Neural cell (in vitro differentiated cells): ENCODE results near the gene MYBPC1. TPM values are rescaled to one million over a fixed set of nuclear protein-coding genes. Genes with fewer than 3 reads are reported as not detected.

Experiments used
- H2AFZ ChIP-seq: fragments of 200-600, 300-800 bp; sonication (generic), shearing (Covaris generic); 2 replicates; pipeline ENCODE4 v1.6.0; 2014; ENCODE audit warnings: low read depth, mild to moderate bottlenecking, antibody characterized with exemption, low read length, moderate library complexity
- H3F3A ChIP-seq: fragments of 200-600 bp; shearing (Covaris generic); 2 replicates; pipeline ENCODE4 v1.6.1; 2016; ENCODE audit warnings: mild to moderate bottlenecking, moderate library complexity, mixed read lengths, antibody characterized with exemption, low read length; ENCODE audit not compliant: insufficient read depth, poor library complexity, severe bottlenecking
- H3K27ac ChIP-seq: fragments of 200-600, 300-800 bp; sonication (generic), shearing (Covaris generic); 2 replicates; pipeline ENCODE4 v1.5.1; 2014; ENCODE audit warnings: mild to moderate bottlenecking, low read length, moderate library complexity
- H3K27me3 ChIP-seq: fragments of 300-800, 200-600 bp; sonication (generic), shearing (Covaris generic); 2 replicates; pipeline ENCODE4 v1.6.0; 2014; ENCODE audit warnings: mild to moderate bottlenecking, low read depth, low read length, moderate library complexity; ENCODE audit not compliant: insufficient read depth
- H3K36me3 ChIP-seq: fragments of 300-800, 200-600 bp; sonication (generic), shearing (Covaris generic); 2 replicates; pipeline ENCODE4 v1.5.1; 2014; ENCODE audit warnings: mild to moderate bottlenecking, antibody characterized with exemption, low read length, moderate library complexity; ENCODE audit not compliant: insufficient read depth
- H3K4me2 ChIP-seq: fragments of 300-800, 200-600 bp; sonication (generic), shearing (Covaris generic); 2 replicates; pipeline ENCODE4 v1.6.0; 2014; ENCODE audit warnings: mild to moderate bottlenecking, low read length
- H3K4me3 ChIP-seq: fragments of 300-800, 200-600 bp; sonication (generic), shearing (Covaris generic); 2 replicates; pipeline ENCODE4 v1.5.1; 2014; ENCODE audit warnings: mild to moderate bottlenecking, low read length, moderate library complexity
- H3K79me2 ChIP-seq: fragments of 200-600 bp; shearing (Covaris generic); replicated peaks from 2 replicates; pipeline ENCODE4 v1.6.0; 2014; ENCODE audit warnings: mild to moderate bottlenecking, low read length, moderate library complexity; ENCODE audit not compliant: insufficient read depth
- H3K9ac ChIP-seq: fragments of 300-800, 200-600 bp; sonication (generic), shearing (Covaris generic); 2 replicates; pipeline ENCODE4 v1.6.1; 2016; ENCODE audit warnings: mild to moderate bottlenecking, low read length, mixed read lengths
- H3K9me2 ChIP-seq: fragments of 200-600 bp; shearing (Covaris generic); 2 replicates; pipeline ENCODE4 v1.6.1; 2016; ENCODE audit warnings: mild to moderate bottlenecking, low read length, mixed read lengths; ENCODE audit not compliant: insufficient read depth
- H3K9me3 ChIP-seq: fragments of 200-600, 300-800 bp; sonication (generic), shearing (Covaris generic); 2 replicates; pipeline ENCODE4 v1.6.1; 2016; ENCODE audit warnings: mild to moderate bottlenecking, mixed run types, low read length, moderate library complexity, mixed read lengths
- H4K20me1 ChIP-seq: fragments of 200-600 bp; shearing (Covaris generic); 2 replicates; pipeline ENCODE4 v1.6.1; 2016; ENCODE audit warnings: mild to moderate bottlenecking, mixed run types; ENCODE audit not compliant: insufficient read depth
- EP300 ChIP-seq: fragments of 450-650 bp; conservative IDR thresholded peaks from 2 replicates; pipeline ENCODE4 v1.6.1; 2014; ENCODE audit warnings: antibody characterized with exemption, mild to moderate bottlenecking, moderate library complexity; ENCODE audit not compliant: poor library complexity, severe bottlenecking
- EZH2 ChIP-seq: fragments of 200-600, 300-800 bp; shearing (Covaris generic), sonication (generic); IDR thresholded peaks from 2 replicates; pipeline ENCODE4 v1.6.1; 2014; ENCODE audit warnings: antibody characterized with exemption, low read length, borderline replicate concordance, mild to moderate bottlenecking; ENCODE audit not compliant: insufficient read depth, poor library complexity, severe bottlenecking
- MXI1 ChIP-seq: fragments of 450-650 bp; conservative IDR thresholded peaks from 2 replicates; pipeline ENCODE4 v1.6.1; 2014; ENCODE audit warnings: antibody characterized with exemption, mild to moderate bottlenecking; ENCODE audit not compliant: poor library complexity, severe bottlenecking
- POLR2AphosphoS5 ChIP-seq: IDR thresholded peaks from 2 replicates; pipeline ENCODE4 v1.6.1; 2012
- RAD21 ChIP-seq: fragments of 450-650 bp; conservative IDR thresholded peaks from 2 replicates; pipeline ENCODE4 v1.6.1; 2014; ENCODE audit warnings: antibody characterized with exemption, mild to moderate bottlenecking, moderate library complexity
- SMC3 ChIP-seq: fragments of 450-650 bp; conservative IDR thresholded peaks from 2 replicates; pipeline ENCODE4 v1.6.1; 2014; ENCODE audit warnings: antibody characterized with exemption, mild to moderate bottlenecking, moderate library complexity; ENCODE audit not compliant: poor library complexity
- TAF1 ChIP-seq: IDR thresholded peaks from 2 replicates; pipeline ENCODE4 v1.6.1; 2012; ENCODE audit warnings: low read depth
- polyA plus RNA-seq: library from polyadenylated mRNA; depleted of rRNA; stranded (reverse); fragments of >200 nt; gene quantifications from 2 replicates; pipeline ENCODE4 v1.2.3, GENCODE V29; 2014
- TF ChIP-seq, protein P1 (sequence below): IDR thresholded peaks from 2 replicates; pipeline ENCODE4 v1.6.1; 2012; ENCODE audit warnings: borderline replicate concordance
- TF ChIP-seq, protein P2 (sequence below): fragments of 450-650 bp; IDR thresholded peaks from 2 replicates; pipeline ENCODE4 v1.5.1; 2014; ENCODE audit warnings: antibody characterized with exemption, mild to moderate bottlenecking, moderate library complexity; ENCODE audit not compliant: poor library complexity, severe bottlenecking

Gene MYBPC1
- polyA plus RNA-seq, 1 donor from 2014 or later: not detected

- Histone ChIP-seq H3K4me2 (no peak overlapping the region), H3K27ac (no peak overlapping the region), H2AFZ (no peak overlapping the region)
Observed at GRCh38 chr12:101713059-101713682, 118.4 kb downstream of the MYBPC1 start.

DNA sequence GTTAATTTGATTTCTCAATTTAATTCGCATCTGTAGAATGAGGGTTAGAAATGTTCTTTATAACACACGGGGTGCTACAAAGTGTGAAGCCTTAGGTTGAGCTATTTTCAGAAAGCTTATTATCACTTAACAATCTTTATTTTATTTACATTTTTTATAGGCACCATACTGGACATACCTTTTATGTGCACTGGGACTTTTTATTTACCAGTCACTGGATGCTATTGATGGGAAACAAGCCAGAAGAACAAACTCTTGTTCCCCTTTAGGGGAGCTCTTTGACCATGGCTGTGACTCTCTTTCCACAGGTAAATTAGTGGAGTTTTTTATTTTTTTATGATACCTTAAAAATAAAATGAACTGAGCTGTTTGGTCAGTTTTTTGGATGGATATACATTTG lies 119.2 kb downstream of the MYBPC1 start:
- no peaks in the 10 kb centered on the region for H3K27me3 ChIP-seq
- no peaks in the 10 kb centered on the region for H3K9me2 ChIP-seq
- TF ChIP-seq SMC3 (no peak), POLR2AphosphoS5 (no peak), EZH2 (no peak), RAD21 (no peak), MXI1 (no peak), EP300 (no peak), TAF1 (no peak)
- TF ChIP-seq, protein P1, sequence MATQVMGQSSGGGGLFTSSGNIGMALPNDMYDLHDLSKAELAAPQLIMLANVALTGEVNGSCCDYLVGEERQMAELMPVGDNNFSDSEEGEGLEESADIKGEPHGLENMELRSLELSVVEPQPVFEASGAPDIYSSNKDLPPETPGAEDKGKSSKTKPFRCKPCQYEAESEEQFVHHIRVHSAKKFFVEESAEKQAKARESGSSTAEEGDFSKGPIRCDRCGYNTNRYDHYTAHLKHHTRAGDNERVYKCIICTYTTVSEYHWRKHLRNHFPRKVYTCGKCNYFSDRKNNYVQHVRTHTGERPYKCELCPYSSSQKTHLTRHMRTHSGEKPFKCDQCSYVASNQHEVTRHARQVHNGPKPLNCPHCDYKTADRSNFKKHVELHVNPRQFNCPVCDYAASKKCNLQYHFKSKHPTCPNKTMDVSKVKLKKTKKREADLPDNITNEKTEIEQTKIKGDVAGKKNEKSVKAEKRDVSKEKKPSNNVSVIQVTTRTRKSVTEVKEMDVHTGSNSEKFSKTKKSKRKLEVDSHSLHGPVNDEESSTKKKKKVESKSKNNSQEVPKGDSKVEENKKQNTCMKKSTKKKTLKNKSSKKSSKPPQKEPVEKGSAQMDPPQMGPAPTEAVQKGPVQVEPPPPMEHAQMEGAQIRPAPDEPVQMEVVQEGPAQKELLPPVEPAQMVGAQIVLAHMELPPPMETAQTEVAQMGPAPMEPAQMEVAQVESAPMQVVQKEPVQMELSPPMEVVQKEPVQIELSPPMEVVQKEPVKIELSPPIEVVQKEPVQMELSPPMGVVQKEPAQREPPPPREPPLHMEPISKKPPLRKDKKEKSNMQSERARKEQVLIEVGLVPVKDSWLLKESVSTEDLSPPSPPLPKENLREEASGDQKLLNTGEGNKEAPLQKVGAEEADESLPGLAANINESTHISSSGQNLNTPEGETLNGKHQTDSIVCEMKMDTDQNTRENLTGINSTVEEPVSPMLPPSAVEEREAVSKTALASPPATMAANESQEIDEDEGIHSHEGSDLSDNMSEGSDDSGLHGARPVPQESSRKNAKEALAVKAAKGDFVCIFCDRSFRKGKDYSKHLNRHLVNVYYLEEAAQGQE: no peak
- TF ChIP-seq, protein P2, sequence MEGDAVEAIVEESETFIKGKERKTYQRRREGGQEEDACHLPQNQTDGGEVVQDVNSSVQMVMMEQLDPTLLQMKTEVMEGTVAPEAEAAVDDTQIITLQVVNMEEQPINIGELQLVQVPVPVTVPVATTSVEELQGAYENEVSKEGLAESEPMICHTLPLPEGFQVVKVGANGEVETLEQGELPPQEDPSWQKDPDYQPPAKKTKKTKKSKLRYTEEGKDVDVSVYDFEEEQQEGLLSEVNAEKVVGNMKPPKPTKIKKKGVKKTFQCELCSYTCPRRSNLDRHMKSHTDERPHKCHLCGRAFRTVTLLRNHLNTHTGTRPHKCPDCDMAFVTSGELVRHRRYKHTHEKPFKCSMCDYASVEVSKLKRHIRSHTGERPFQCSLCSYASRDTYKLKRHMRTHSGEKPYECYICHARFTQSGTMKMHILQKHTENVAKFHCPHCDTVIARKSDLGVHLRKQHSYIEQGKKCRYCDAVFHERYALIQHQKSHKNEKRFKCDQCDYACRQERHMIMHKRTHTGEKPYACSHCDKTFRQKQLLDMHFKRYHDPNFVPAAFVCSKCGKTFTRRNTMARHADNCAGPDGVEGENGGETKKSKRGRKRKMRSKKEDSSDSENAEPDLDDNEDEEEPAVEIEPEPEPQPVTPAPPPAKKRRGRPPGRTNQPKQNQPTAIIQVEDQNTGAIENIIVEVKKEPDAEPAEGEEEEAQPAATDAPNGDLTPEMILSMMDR: no peak
- H2AFZ ChIP-seq: no peak overlapping the region
- no peaks in the 10 kb centered on the region for H3F3A ChIP-seq
- H4K20me1 ChIP-seq: no peaks in the 10 kb centered on the region
- H3K9ac ChIP-seq: no peak overlapping the region
- no peaks in the 10 kb centered on the region for H3K79me2 ChIP-seq
- H3K9me3 ChIP-seq: no peaks in the 10 kb centered on the region
- H3K4me3 ChIP-seq: no peak overlapping the region
- no peaks in the 10 kb centered on the region for H3K36me3 ChIP-seq
- H3K4me2 ChIP-seq: no peak overlapping the region
- H3K27ac ChIP-seq: no peak overlapping the region

More at GRCh38 chr12:101713059-101713682, 118.4 kb downstream of the MYBPC1 start:
- Histone ChIP-seq H3K9me3 (no peaks in the 10 kb centered on the region), H3K9me2 (no peaks in the 10 kb centered on the region), H3K4me3 (no peak overlapping the region), H3K36me3 (no peaks in the 10 kb centered on the region), H3K9ac (no peak overlapping the region), H3K27me3 (no peaks in the 10 kb centered on the region), H3K79me2 (no peaks in the 10 kb centered on the region), H3F3A (no peaks in the 10 kb centered on the region), H4K20me1 (no peaks in the 10 kb centered on the region)
- TF ChIP-seq, protein P2: no peak
- TF ChIP-seq MXI1: no peak
- TF ChIP-seq EZH2: no peak
- no peak for TF ChIP-seq EP300
- TF ChIP-seq POLR2AphosphoS5: no peak
- TF ChIP-seq RAD21: no peak
- no peak for TF ChIP-seq TAF1
- TF ChIP-seq SMC3: no peak
- TF ChIP-seq, protein P1: no peak
